Fibroblast of skin of back (primary cell): ENCODE results near the gene TPP2.

Experiments used
- DNase-seq: peaks from one replicate; pipeline ENCODE4 v3.0.0-alpha.2; 2013

Gene TPP2

GRCh38 chr13:102696465-102696864 lies 99.7 kb downstream of the TPP2 start:
- no peak for DNase-seq

DNA sequence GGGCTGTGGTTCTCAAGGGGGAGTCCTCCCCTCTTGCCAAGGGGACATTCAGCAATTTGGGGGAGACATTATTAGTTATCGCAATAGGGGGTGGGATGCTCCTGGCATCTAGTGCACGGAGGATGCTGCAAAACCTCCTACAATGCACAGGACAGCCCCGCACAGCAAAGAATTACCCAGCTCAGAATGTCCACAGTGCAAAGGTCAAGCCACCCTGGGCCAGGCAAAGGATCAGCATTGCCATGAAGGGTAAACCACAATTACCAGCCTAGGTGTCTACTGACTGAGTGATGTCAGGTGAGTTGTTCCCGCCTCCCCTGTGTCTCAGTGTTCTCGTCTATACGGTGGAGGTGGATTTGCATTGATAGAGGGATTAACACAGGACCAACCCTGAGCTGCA lies 100.5 kb downstream of the TPP2 start:
- no peak for DNase-seq

DNA sequence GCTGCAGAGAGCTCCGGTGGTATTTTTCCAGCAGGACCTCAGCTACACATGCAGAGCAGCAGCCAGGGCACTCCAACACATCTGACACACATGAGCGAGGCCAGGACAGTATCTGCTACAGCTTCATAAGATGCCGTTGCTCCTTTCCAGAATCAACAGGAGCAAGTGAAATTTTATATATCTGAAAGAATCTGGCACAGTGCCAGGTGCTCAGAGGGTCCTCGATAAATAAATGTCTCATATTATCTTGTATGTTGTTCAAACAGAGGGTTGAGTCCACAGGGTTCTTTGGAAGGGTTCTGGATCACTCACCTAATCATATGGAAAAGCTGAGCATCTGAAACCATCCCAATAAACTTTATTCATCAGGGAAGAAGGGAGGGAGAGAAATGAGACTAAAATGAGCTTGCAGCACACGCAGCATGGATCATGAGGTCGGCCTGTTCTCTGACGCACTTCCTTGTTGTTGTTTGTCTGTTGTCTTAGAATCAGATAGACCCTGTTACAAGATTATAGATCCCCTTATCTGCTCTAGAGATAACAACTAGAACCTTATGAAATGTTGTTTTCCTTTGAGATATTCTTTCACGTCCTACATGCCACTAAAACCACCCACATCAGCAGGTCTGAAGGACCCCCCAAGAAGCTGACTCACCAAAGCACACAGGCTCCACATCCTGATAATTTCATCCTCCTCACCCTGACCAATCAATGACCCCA lies 101.3 kb downstream of the TPP2 start:
- DNase-seq, result no peak

DNA sequence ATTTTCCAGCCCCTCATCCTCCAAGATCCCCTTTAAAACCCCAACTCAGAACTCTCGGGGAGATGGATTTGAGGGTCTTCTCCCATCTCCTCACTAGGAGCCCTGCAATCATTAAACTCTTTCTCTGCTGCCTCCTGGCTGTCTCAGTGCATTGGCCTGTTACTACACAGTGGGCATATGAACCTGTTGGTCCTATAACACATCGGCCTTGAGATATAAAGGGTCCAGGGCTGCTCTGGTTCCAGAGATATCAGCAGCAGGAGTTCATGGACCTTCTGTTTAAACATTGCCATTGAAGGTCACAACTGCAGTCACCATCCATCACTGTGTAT lies 101.8 kb downstream of the TPP2 start:
- no peak for DNase-seq

DNA sequence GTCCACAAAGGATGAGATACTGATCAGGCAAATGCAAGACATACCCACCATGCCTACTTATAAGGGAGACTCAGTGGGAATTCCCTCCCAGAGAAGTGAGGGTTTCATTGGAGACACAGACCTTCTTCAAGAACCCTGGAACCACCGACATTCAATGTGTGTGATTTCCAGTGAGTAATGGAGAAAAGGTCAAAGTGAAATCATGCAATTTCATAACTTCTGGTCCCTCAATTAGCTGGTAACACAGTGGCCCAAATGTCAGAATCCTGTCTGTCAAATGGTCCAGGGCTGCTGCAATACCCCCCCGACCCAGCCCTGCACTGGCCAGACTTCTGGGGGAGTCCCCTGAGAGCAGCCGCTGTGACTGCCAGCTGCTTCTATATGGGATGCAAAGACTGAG lies 102.7 kb downstream of the TPP2 start:
- DNase-seq, result no peak

DNA sequence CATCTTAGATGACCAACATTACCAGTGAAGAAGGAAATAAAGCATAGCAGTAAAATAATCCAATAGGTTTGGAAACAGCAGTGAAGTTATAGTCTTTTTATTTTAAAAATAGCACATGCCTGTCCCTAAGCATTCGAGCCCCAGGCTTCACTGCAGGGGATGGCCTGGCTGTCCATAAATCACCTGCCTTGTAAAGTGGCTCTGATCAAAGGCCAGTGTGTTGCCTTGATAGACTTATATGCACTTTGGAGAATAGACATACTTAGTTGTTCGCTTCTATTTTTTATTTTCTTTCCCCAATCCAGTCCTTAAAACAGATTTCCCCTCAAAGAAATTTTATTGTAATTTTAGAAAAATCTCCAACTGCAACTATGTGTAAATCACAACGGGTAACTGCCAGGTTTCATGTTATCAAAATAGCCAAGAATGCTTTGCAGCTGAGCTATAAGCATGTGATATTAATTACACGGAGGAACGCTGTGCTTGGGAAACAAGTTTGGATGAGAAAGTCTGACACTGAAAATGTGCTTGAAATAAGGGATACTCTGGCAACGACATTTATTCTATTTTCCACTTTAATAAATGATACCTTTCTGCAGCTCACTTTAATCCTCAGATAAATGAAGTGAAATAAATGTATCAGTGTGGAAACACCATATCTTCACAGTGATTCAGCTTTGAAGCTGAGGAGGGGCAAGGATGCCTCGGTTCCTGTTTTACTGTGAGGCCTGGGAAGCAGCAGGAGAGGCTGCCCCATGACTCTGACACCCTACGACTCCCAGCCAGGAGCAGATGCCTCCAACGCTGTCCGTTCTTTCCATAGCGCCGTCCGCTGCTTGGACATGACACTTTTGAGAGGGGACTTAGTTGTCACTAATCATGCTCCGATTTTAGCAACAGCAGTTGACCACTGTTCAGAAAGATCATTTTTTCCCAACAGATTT lies 103.6 kb downstream of the TPP2 start:
- peak; percentile 42 for DNase-seq

DNA sequence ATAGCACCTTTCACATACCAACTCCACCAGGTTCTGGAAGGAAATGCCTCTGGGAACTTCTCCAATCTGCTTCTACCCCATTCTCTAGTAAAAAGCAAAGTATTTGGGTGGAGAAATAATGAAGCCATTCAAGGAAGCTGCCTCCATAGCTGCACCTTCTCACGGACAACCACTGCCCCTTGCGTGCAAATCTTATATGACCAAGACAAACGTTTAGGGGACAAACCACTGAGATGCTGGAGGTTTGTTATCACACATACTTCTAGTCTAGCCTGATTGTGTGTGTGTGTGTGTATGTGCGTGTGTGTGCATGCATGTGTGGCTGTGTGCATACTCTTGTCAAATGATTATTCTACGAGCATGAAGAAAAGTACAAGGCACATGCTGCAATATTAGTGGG lies 104.5 kb downstream of the TPP2 start:
- no peak for DNase-seq

DNA sequence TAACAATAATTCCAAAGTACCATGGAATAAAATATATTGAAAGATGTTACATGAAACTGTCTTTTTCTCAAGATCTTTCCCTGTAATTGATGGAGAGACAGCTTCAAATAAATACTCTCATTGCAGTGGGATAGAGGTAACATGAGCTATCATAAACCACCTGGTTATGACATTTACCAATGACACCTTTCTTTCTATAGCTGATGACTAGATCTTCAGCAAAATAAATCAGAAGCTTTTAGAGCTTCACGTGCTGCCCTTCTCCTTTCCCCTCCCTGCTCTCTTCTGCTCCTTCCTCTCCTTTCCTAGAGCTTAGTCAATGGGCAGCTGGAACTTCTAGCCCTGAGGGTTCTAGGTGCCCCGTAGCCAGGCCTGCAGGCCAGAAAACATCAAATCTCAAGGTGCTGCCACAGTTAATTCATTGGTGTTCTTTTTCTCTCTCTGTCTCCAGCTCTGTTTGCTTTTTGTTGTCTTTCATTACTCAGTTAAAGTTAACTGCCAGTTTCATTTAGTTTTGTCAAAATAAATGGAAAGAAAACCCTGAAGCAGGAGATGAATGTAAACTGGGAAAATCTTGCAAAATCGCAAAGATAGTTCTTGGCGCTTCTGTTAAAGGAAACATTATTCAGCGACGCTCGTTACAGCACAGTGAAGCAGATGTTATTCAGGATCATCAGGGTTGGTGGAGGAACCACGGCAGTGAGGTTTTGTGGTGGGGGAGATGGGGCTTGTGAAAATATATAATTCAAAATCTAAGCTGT lies 106.4 kb downstream of the TPP2 start:
- no peak for DNase-seq

- no peak for DNase-seq
Measured at GRCh38 chr13:102703726-102704035, 106.9 kb downstream of the TPP2 start.

DNA sequence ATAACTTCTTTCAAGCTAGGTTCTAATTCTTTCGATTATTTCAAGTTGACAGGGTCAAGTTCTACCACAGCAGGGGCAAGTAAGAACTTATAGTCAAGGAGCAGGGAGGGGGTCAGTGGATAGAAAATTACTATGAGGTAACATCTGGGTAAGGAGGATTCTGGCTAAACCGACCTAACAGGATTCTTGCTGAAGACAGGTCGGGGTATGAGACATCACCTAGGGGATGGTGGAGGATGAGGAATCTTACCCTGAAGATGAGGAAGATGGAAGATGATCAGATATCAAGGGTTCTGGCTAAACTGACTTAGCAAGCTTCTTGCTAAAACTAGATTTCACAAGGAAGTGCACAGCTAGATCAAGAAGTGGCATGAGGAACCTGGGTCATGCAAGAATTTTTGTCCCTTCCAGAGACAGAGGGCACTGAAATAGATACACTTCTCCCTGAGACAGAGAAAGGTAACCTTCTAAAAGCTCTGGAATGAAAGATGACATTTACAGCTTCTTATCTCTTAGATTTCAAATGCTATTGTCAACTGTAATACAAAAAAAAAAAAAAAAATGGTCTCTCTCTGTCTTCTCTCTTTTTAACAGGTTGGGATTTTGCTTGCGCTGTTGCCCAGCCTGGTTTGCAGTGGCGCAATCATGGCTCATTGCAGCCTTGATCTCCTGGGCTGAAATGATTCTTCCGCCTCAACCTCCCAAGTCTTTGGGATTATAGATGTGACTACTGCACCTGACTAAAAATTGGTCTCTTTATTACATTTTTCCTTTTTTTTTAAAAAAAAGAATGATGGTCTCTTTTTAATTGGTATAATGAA lies 107.7 kb downstream of the TPP2 start:
- no peak for DNase-seq

DNA sequence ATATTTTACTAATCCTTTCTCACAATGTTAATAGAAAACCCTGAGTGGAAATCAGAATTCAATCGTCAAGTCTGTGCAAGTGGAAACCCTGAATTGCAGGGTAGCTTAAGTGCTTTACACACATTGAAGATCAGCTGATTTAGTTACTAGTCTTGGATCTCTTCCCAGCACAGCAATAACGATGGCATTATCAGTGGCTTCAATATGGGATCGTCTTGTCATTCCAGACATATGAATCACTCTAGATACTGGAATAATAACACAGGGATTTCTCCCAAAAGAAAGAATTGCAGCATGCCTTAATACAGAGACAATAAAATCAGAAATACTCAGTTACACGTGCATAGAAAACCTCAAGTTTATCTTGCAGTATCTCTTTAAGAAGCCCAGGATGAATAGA lies 110.7 kb downstream of the TPP2 start:
- peak; percentile 95 for DNase-seq

- DNase-seq, result no peak
Measured at GRCh38 chr13:102708211-102708610, 111.4 kb downstream of the TPP2 start.

- DNase-seq, result no peak
Measured at GRCh38 chr13:102708991-102709390, 112.2 kb downstream of the TPP2 start.

- DNase-seq, result no peak
Measured at GRCh38 chr13:102709536-102709935, 112.8 kb downstream of the TPP2 start.

- no peak for DNase-seq
Measured at GRCh38 chr13:102710261-102710679, 113.5 kb downstream of the TPP2 start.

- no peak for DNase-seq
Measured at GRCh38 chr13:102715447-102715846, 118.7 kb downstream of the TPP2 start.

GRCh38 chr13:102718746-102719145 lies 122.0 kb downstream of the TPP2 start:
- no peak for DNase-seq

DNA sequence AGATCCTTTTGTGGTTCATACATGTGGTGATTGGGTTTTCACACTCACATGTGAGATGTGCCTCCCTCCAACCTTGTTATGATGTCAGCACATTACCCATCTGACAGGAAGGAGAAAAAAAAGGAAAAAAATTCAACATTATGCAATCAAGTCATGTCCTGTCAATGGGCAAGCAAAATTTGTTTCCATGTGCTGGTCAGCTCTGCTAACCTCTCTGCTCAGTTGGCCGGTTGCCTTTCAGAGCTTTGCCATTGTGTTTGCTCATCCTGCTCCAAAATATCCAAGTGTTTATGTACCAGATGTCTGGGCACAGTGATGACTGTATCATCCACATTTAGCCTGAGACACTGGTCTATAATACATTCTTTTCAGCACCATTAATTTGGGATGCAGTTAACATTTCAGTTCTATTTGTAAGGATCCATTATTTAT lies 125.0 kb downstream of the TPP2 start:
- no peak for DNase-seq

DNA sequence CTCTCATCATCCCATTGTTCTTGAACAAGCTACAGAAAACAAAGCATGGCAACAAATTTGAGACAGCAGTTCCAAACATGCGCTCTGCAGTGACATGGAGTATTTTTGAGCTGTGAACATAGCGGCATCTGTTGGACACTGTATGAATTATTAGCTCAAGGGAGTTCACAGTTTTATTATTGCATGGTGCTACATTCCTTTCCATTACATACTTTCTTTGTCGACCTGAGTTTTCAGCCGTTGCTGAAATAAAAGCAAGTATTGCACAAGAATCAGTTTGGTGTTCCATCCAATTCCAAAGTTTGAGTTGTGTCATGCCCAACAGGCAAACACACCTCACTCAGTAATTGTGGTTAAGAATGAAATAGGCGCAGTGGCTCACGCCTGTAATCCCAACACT lies 128.1 kb downstream of the TPP2 start:
- DNase-seq, result peak; percentile 69

DNA sequence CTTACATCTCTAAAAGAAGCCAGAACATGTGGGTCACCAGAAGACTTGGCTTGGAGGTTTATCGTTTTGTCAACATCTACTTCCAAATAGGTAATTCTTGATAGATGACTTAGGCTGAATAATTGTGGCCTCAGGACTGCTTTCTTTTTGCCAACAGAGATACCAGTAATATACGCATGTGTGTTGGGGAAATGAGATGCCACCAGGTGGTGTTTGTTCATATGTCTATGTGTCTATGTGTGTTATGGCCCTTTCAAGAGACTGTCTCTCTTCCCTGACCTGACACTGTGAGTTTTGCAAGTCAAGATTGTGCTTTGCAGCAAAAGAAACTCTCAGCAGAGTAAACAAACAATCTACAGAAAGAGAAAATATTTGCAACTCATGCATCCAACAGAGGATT lies 129.6 kb downstream of the TPP2 start:
- no peak for DNase-seq
